Skeletal muscle satellite cell (primary cell): ENCODE measurements around the gene CRABP2.
A peak's percentile ranks its signal among the peaks of the same experiment; 100 is the strongest.

Experiments used
- H3K27me3 ChIP-seq: 2 replicates; pipeline ENCODE4 v1.7.0; 2013; ENCODE audit warnings: low read length; ENCODE audit not compliant: control insufficient read depth, insufficient read depth
- H3K36me3 ChIP-seq: 2 replicates; pipeline ENCODE4 v1.7.0; 2013; ENCODE audit warnings: mild to moderate bottlenecking, control low read depth, low read length; ENCODE audit not compliant: insufficient read depth
- H3K4me1 ChIP-seq: 2 replicates; pipeline ENCODE4 v1.7.0; 2013; ENCODE audit warnings: low read length; ENCODE audit not compliant: control insufficient read depth, insufficient read depth
- H3K4me2 ChIP-seq: 2 replicates; pipeline ENCODE4 v1.7.0; 2013; ENCODE audit warnings: mild to moderate bottlenecking, low read length
- H3K4me3 ChIP-seq: 2 replicates; pipeline ENCODE4 v1.7.0; 2013; ENCODE audit warnings: low read length
- H3K9ac ChIP-seq: 2 replicates; pipeline ENCODE4 v1.7.0; 2013; ENCODE audit warnings: mild to moderate bottlenecking, low read depth, low read length, moderate library complexity
- H3K9me3 ChIP-seq: replicated peaks from 2 replicates; pipeline ENCODE4 v1.7.0; 2013; ENCODE audit warnings: mild to moderate bottlenecking, control low read depth, low read length

CRABP2 gene

GRCh38 chr1:156705918-156706656 is 704 bp upstream of the CRABP2 start:
- H3K9me3 ChIP-seq, result no peaks in the 10 kb centered on the region
- no peaks in the 10 kb centered on the region for H3K36me3 ChIP-seq
- H3K4me2 ChIP-seq, result peak overlapping the region; percentile 91
- peak overlapping the region; percentile 33 for H3K9ac ChIP-seq
- peaks cover 42% of the 10 kb centered on the region for H3K27me3 ChIP-seq
- peak overlapping the region; percentile 66 for H3K4me3 ChIP-seq
- peaks cover 47% of the 10 kb centered on the region for H3K4me1 ChIP-seq

- Histone ChIP-seq H3K27me3 (peaks cover 47% of the 10 kb centered on the region), H3K4me3 (peak overlapping the region; percentile 64), H3K4me2 (peak overlapping the region; percentile 91), H3K4me1 (peaks cover 39% of the 10 kb centered on the region), H3K36me3 (no peaks in the 10 kb centered on the region), H3K9me3 (no peaks in the 10 kb centered on the region), H3K9ac (peak overlapping the region; percentile 49)
Observed at GRCh38 chr1:156704930-156705320, 458 bp downstream of the CRABP2 start.

- Histone ChIP-seq H3K9me3 (no peaks in the 10 kb centered on the region), H3K4me3 (no peak overlapping the region), H3K9ac (no peak overlapping the region), H3K4me2 (peak overlapping the region; percentile 91), H3K27me3 (peaks cover 47% of the 10 kb centered on the region), H3K36me3 (no peaks in the 10 kb centered on the region), H3K4me1 (peaks cover 32% of the 10 kb centered on the region)
Observed at GRCh38 chr1:156704166-156704711, 1.1 kb downstream of the CRABP2 start.

GRCh38 chr1:156703741-156704140 is 1.6 kb downstream of the CRABP2 start:
- H3K9me3 ChIP-seq, result no peaks in the 10 kb centered on the region
- no peak overlapping the region for H3K4me2 ChIP-seq
- peaks cover 47% of the 10 kb centered on the region for H3K27me3 ChIP-seq
- peaks cover 30% of the 10 kb centered on the region for H3K4me1 ChIP-seq
- H3K36me3 ChIP-seq, result no peaks in the 10 kb centered on the region
- no peak overlapping the region for H3K4me3 ChIP-seq
- no peak overlapping the region for H3K9ac ChIP-seq

- Histone ChIP-seq H3K4me2 (no peak overlapping the region), H3K9ac (no peak overlapping the region), H3K36me3 (no peaks in the 10 kb centered on the region), H3K4me1 (peaks cover 30% of the 10 kb centered on the region), H3K27me3 (peaks cover 47% of the 10 kb centered on the region), H3K9me3 (no peaks in the 10 kb centered on the region), H3K4me3 (no peak overlapping the region)
Observed at GRCh38 chr1:156703336-156703735, 2.0 kb downstream of the CRABP2 start.

GRCh38 chr1:156700736-156701531 is 4.4 kb downstream of the CRABP2 start:
- Histone ChIP-seq H3K9me3 (no peaks in the 10 kb centered on the region), H3K36me3 (no peaks in the 10 kb centered on the region), H3K4me2 (no peak overlapping the region), H3K4me3 (no peak overlapping the region), H3K27me3 (peaks cover 53% of the 10 kb centered on the region), H3K4me1 (peaks cover 18% of the 10 kb centered on the region), H3K9ac (no peak overlapping the region)

GRCh38 chr1:156698995-156699394 is 6.4 kb downstream of the CRABP2 start:
- Histone ChIP-seq H3K9me3 (no peaks in the 10 kb centered on the region), H3K4me2 (no peak overlapping the region), H3K36me3 (no peaks in the 10 kb centered on the region), H3K4me3 (no peak overlapping the region), H3K9ac (no peak overlapping the region), H3K27me3 (peaks cover 35% of the 10 kb centered on the region), H3K4me1 (no peaks in the 10 kb centered on the region)

GRCh38 chr1:156697481-156697880 is 7.9 kb downstream of the CRABP2 start:
- Histone ChIP-seq H3K9ac (no peak overlapping the region), H3K4me2 (no peak overlapping the region), H3K27me3 (peaks cover 24% of the 10 kb centered on the region), H3K4me1 (peaks cover 3% of the 10 kb centered on the region), H3K9me3 (no peaks in the 10 kb centered on the region), H3K4me3 (no peak overlapping the region), H3K36me3 (no peaks in the 10 kb centered on the region)

- Histone ChIP-seq H3K9me3 (no peaks in the 10 kb centered on the region), H3K27me3 (peaks cover 23% of the 10 kb centered on the region)
Observed at GRCh38 chr1:156696755-156697154, 8.6 kb downstream of the CRABP2 start.

GRCh38 chr1:156694690-156694962 is 10.8 kb downstream of the CRABP2 start:
- Histone ChIP-seq H3K9ac (no peak overlapping the region), H3K9me3 (no peaks in the 10 kb centered on the region)

More at GRCh38 chr1:156696755-156697154, 8.6 kb downstream of the CRABP2 start:
- H3K4me2 ChIP-seq, result no peak overlapping the region
- H3K4me3 ChIP-seq, result no peak overlapping the region
- H3K36me3 ChIP-seq, result no peaks in the 10 kb centered on the region
- no peak overlapping the region for H3K9ac ChIP-seq
- H3K4me1 ChIP-seq, result peaks cover 10% of the 10 kb centered on the region

GRCh38 chr1:156693848-156694689 is 11.3 kb downstream of the CRABP2 start:
- H3K4me2 ChIP-seq, result no peak overlapping the region
- H3K4me3 ChIP-seq, result no peak overlapping the region
- no peaks in the 10 kb centered on the region for H3K9me3 ChIP-seq
- H3K4me1 ChIP-seq, result peaks cover 27% of the 10 kb centered on the region
- H3K9ac ChIP-seq, result no peak overlapping the region
- H3K27me3 ChIP-seq, result peaks cover 19% of the 10 kb centered on the region
- H3K36me3 ChIP-seq, result no peaks in the 10 kb centered on the region

More at GRCh38 chr1:156694690-156694962, 10.8 kb downstream of the CRABP2 start:
- H3K4me3 ChIP-seq, result no peak overlapping the region
- no peaks in the 10 kb centered on the region for H3K36me3 ChIP-seq
- no peak overlapping the region for H3K4me2 ChIP-seq
- H3K27me3 ChIP-seq, result peaks cover 19% of the 10 kb centered on the region
- peaks cover 21% of the 10 kb centered on the region for H3K4me1 ChIP-seq
